Choroid plexus epithelial cell (primary cell): Measurements from ENCODE around the gene DTX3L.

Source experiments
- DNase-seq: peaks from one replicate; pipeline ENCODE4 v3.0.0-alpha.2; 2010; ENCODE audit warnings: low read depth
- H3K4me3 ChIP-seq: 2 replicates; pipeline ENCODE4 v1.5.1; 2011; ENCODE audit warnings: low read depth, mild to moderate bottlenecking, control low read depth, low read length, moderate library complexity
- CTCF ChIP-seq: conservative IDR thresholded peaks from 2 replicates; pipeline ENCODE4 v1.5.1; 2011; ENCODE audit warnings: low read depth, mild to moderate bottlenecking, control low read depth, inconsistent platforms, low read length, moderate library complexity

DTX3L gene

GRCh38 chr3:122564155-122564912 is at the start of gene DTX3L, which contains the start of gene PARP9:
Gene DTX3L (plus strand): TSS chr3:122564338. CDS start chr3:122564427, 89 bp downstream.
Gene PARP9 (minus strand): TSS chr3:122564300. CDS start chr3:122559620, 4,680 bp downstream.
- peak; percentile 86 for DNase-seq
- TF ChIP-seq CTCF = no peak

GRCh38 chr3:122515020-122515468 is 49.1 kb upstream of the DTX3L start:
- DNase-seq = no peak
- no peak for TF ChIP-seq CTCF
- H3K4me3 ChIP-seq = peak overlapping the region; percentile 81

More at GRCh38 chr3:122564155-122564912, at the start of gene DTX3L, which contains the start of gene PARP9:
- peak within 1 kb of the TSS; percentile 91 for H3K4me3 ChIP-seq

- no peak for DNase-seq
- H3K4me3 ChIP-seq = no peak overlapping the region
- no peak for TF ChIP-seq CTCF
Observed at GRCh38 chr3:122515870-122516269, 48.3 kb upstream of the DTX3L start.

- TF ChIP-seq CTCF = no peak
- no peak overlapping the region for H3K4me3 ChIP-seq
- DNase-seq = no peak
Observed at GRCh38 chr3:122516846-122517360, 47.2 kb upstream of the DTX3L start.

- TF ChIP-seq CTCF = no peak
- no peak overlapping the region for H3K4me3 ChIP-seq
- no peak for DNase-seq
Observed at GRCh38 chr3:122519693-122520092, 44.4 kb upstream of the DTX3L start.

- no peak for TF ChIP-seq CTCF
- H3K4me3 ChIP-seq = no peak overlapping the region
- peak; percentile 66 for DNase-seq
Observed at GRCh38 chr3:122520861-122521260, 43.3 kb upstream of the DTX3L start.
